Liver (tissue), 9 donors: ENCODE measurements around the gene FGR. TPM values are rescaled to one million over a fixed set of nuclear protein-coding genes. Genes with fewer than 3 reads are reported as not detected.

Source experiments
- DNase-seq: peaks from one replicate; pipeline ENCODE4 v3.0.0-alpha.2; 2017; ENCODE audit warnings: low spot score
- H3K27ac ChIP-seq, 2 donors: one replicate each; pipeline ENCODE4 v1.7.0; 2013; ENCODE audit warnings: inconsistent platforms in 2 of 2, low read length in 2 of 2, control low read depth in 1 of 2, low read depth in 1 of 2, mild to moderate bottlenecking in 1 of 2
- H3K27me3 ChIP-seq, 4 donors: one replicate each; pipeline versions ENCODE4 v1.6.1 to v1.7.0; 2013; ENCODE audit warnings: low read length in 3 of 4, inconsistent platforms in 1 of 4, mild to moderate bottlenecking in 1 of 4, moderate library complexity in 1 of 4; ENCODE audit not compliant: control insufficient read depth in 4 of 4, insufficient read depth in 4 of 4
- H3K36me3 ChIP-seq, 4 donors: one replicate each; pipeline versions ENCODE4 v1.6.1 to v1.7.0; 2013; ENCODE audit warnings: low read length in 3 of 4, mild to moderate bottlenecking in 3 of 4, low read depth in 1 of 4, moderate library complexity in 1 of 4; ENCODE audit not compliant: control insufficient read depth in 4 of 4, insufficient read depth in 3 of 4
- H3K4me1 ChIP-seq, 4 donors: one replicate each; pipeline versions ENCODE4 v1.6.1 to v1.7.0; 2013; ENCODE audit warnings: low read length in 3 of 4, mild to moderate bottlenecking in 3 of 4, moderate library complexity in 1 of 4; ENCODE audit not compliant: control insufficient read depth in 4 of 4, insufficient read depth in 4 of 4
- H3K4me3 ChIP-seq, 3 donors: one replicate each; pipeline versions ENCODE4 v1.6.1 to v1.7.0; 2013; ENCODE audit warnings: low read length in 3 of 3, control low read depth in 1 of 3, low read depth in 1 of 3, mild to moderate bottlenecking in 1 of 3
- H3K9ac ChIP-seq, 2 donors: one replicate each; pipeline ENCODE4 v1.7.0; 2013; ENCODE audit warnings: low read length in 2 of 2, mild to moderate bottlenecking in 2 of 2, moderate library complexity in 2 of 2, control low read depth in 1 of 2, low read depth in 1 of 2
- H3K9me3 ChIP-seq, 4 donors: one replicate each; pipeline versions ENCODE4 v1.6.1 to v1.7.0; 2013; ENCODE audit warnings: low read length in 3 of 4; ENCODE audit not compliant: control insufficient read depth in 4 of 4
- EGR1 ChIP-seq, 2 donors: IDR thresholded peaks; 2 replicates each; pipeline ENCODE4 v1.6.1; 2016 to 2018; ENCODE audit warnings: antibody characterized with exemption in 2 of 2, low read depth in 2 of 2
- FOXA1 ChIP-seq: IDR thresholded peaks from 2 replicates; pipeline ENCODE4 v1.6.1; 2016; ENCODE audit warnings: antibody characterized with exemption
- FOXA2 ChIP-seq: IDR thresholded peaks from 2 replicates; pipeline ENCODE4 v1.6.1; 2016; ENCODE audit warnings: antibody characterized with exemption
- GABPA ChIP-seq, 2 donors: IDR thresholded peaks in 1 of 2; conservative IDR thresholded peaks in 1 of 2; 2 replicates each; pipeline ENCODE4 v1.6.1; 2016; ENCODE audit warnings: antibody characterized with exemption in 2 of 2, mild to moderate bottlenecking in 1 of 2, moderate library complexity in 1 of 2
- HNF4A ChIP-seq, 2 donors: conservative IDR thresholded peaks; 2 replicates each; pipeline ENCODE4 v1.6.1; 2016; ENCODE audit warnings: antibody characterized with exemption in 2 of 2, mild to moderate bottlenecking in 2 of 2
- HNF4G ChIP-seq: IDR thresholded peaks from 2 replicates; pipeline ENCODE4 v1.6.1; 2016; ENCODE audit warnings: antibody characterized with exemption
- JUND ChIP-seq, 2 donors: IDR thresholded peaks; 2 replicates each; pipeline ENCODE4 v1.6.1; 2016; ENCODE audit warnings: antibody characterized with exemption in 2 of 2
- NR2F2 ChIP-seq: IDR thresholded peaks from 2 replicates; pipeline ENCODE4 v1.6.1; 2016; ENCODE audit warnings: antibody characterized with exemption
- RAD21 ChIP-seq, 2 donors: IDR thresholded peaks; 2 replicates each; pipeline ENCODE4 v1.6.1; 2016; ENCODE audit warnings: antibody characterized with exemption in 2 of 2, mild to moderate bottlenecking in 2 of 2
- RXRA ChIP-seq, 2 donors: IDR thresholded peaks; 2 replicates each; pipeline ENCODE4 v1.6.1; 2017 to 2018; ENCODE audit warnings: antibody characterized with exemption in 2 of 2, mild to moderate bottlenecking in 1 of 2
- SP1 ChIP-seq: IDR thresholded peaks from 2 replicates; pipeline ENCODE4 v1.6.1; 2018; ENCODE audit warnings: antibody characterized with exemption, mild to moderate bottlenecking
- TAF1 ChIP-seq: conservative IDR thresholded peaks from 2 replicates; pipeline ENCODE4 v1.6.1; 2016; ENCODE audit warnings: antibody characterized with exemption, mild to moderate bottlenecking
- YY1 ChIP-seq: IDR thresholded peaks from 2 replicates; pipeline ENCODE4 v1.6.1; 2016; ENCODE audit warnings: antibody characterized with exemption, mild to moderate bottlenecking
- WGBS: extraction: QIAGEN DNeasy Blood & Tissue Kit; methylation state at CpG from one replicate; pipeline ENCODE4 v1.1.7; 2013; 5-methylcytosine and 5-hydroxymethylcytosine counted together
- polyA plus RNA-seq, 2 donors: library from polyadenylated mRNA; stranded (reverse) in 1 of 2; unstranded in 1 of 2; fragments of 200-250 nt in 1 of 2; fragments of >200 nt in 1 of 2; fragmentation: Nextera tagmentation in 1 of 2; extraction: Ambion mirVana in 1 of 2; gene quantifications; one replicate each; pipeline versions ENCODE4 v1.2.1 to v1.2.3, GENCODE V29; 2013 to 2015
- total RNA-seq, 2 donors: library from RNA; depleted of rRNA; stranded (reverse); fragments of >200 nt; gene quantifications; one replicate each; pipeline ENCODE4 v1.2.3, GENCODE V29; 2014
- TF ChIP-seq, protein P1 (sequence below): IDR thresholded peaks from 2 replicates; pipeline ENCODE4 v1.6.1; 2016; ENCODE audit warnings: antibody characterized with exemption
- TF ChIP-seq, protein P2 (sequence below): IDR thresholded peaks from 2 replicates; pipeline ENCODE4 v1.6.1; 2016; ENCODE audit warnings: antibody characterized with exemption, mild to moderate bottlenecking
- TF ChIP-seq, protein P3 (sequence below): fragments of 150-350 bp; IDR thresholded peaks from 2 replicates; pipeline ENCODE4 v1.5.1; 2017; ENCODE audit warnings: improper control_type of control experiment, low read depth, low read length; ENCODE audit not compliant: missing input control
- TF ChIP-seq, protein P4 (sequence below): IDR thresholded peaks from 2 replicates; pipeline ENCODE4 v1.6.1; 2016; ENCODE audit warnings: antibody characterized with exemption
- TF ChIP-seq, protein P5 (sequence below): IDR thresholded peaks from 2 replicates; pipeline ENCODE4 v1.6.1; 2016; ENCODE audit warnings: antibody characterized with exemption
- donor health status: healthy.
- donor health status: healthy.
- donor health status: healthy.
- donor health status: healthy.
- donor health status: healthy.

The FGR gene
- total and polyA plus RNA-seq, 4 donors, result 2.8 to 20.2 (median 6.2) TPM

DNA sequence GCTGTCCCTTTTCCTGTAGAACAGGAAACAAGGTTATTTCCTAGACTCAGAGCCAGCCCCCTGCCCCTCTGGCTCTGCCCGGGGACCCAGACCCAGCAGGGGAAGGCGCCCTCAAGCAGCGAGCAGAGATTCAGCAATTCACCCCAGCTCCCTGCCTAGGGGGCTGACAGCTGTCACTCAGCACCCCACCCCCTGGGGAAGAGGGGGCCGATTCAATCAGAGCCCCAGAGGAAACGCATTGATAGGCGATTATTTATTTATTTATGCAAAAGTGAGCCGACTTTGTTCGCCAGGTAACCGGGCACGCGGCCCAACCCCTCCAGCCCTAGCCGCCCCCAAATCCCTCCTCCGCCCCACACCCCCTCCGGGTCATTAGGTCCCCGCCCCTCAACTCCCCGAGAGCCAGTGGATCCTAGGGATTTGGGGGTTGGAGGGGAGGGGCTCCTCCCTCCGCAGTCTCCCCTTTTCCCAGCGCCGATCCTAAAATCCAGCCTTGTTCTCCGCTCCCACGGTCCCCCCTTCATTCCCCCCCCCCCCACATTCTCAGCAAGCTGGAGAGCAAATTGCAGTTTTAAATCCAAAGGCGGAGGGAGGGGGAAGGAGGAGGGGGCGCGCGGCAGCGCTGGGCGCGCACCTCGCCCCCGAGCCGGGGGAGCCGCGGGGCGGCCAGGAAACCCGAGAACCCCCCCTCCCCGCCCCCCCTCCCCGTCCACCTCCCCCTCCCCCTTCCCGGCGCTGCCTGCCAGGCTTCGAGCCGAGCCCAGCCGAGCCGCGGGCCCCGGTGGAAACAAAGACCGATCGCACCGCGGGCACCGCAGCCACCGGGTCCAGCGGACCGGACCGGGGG, 32.3 kb downstream of the FGR start:
- H3K27me3 ChIP-seq, result no peaks in the 10 kb centered on the region
- peak overlapping the region; percentile 39 to 46 for H3K9ac ChIP-seq
- 1% methylated on average over 53 of the region's 54 CpGs for WGBS
- H3K9me3 ChIP-seq, result no peaks in the 10 kb centered on the region
- peaks cover 0 to 2% (median 0%) of the 10 kb centered on the region in 4 donors for H3K36me3 ChIP-seq
- H3K27ac ChIP-seq, result peak overlapping the region; percentile 92 to 94
- H3K4me1 ChIP-seq, result peaks cover 13 to 49% (median 22%) of the 10 kb centered on the region in 4 donors
- peak; percentile 59 for DNase-seq
- peak overlapping the region; percentile 58 to 91 (median 78) for H3K4me3 ChIP-seq
- TF ChIP-seq RAD21 (IDR thresholded peaks at IDR 0.05) (peak in 1 of 2 donors; percentile 24), FOXA1 (no peak)

DNA sequence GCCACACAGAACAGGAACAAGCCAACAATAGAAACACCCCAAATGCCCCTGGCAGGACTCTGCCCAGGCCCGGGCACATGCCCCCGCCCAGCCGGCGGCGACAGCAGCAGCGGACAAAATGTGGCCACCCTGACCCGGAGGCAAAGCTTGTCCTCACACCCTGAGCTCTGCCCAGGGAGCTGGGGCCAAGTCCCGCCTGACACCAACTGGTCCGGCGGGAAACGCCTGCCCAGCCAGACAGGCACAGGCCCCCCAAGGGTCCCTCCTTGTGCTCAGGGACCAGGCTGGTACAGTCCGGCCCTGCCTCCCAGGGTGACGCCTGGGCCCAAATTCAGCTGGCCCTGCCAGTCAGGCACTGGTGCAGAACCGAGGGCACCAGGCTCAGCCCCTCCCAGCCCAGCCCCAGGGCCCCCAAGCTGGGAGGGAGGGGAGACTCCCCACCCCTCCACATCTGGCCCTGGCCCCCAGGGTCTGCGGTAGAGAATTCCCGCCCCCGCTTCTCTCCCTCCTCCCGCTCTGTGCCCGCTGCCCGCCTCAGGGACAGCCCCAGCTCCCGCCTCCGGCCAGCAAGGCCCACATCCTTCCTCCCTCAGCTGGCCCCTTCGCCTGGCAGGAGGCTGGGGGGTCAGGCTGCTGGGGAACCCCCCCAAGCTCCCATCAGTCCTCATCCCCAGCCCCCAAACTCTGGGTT, 33.1 kb downstream of the FGR start:
- H3K27me3 ChIP-seq, result no peaks in the 10 kb centered on the region
- H3K4me3 ChIP-seq, result peak overlapping the region; percentile 29 to 91 (median 58)
- no peak for DNase-seq
- peak overlapping the region in 1 of 2 donors; percentile 16 for H3K9ac ChIP-seq
- peak in 1 of 2 donors; percentile 25 for TF ChIP-seq JUND (IDR thresholded peaks at IDR 0.05)
- peak; percentile 48 to 68 for TF ChIP-seq RXRA (IDR thresholded peaks at IDR 0.05)
- TF ChIP-seq, protein P1, sequence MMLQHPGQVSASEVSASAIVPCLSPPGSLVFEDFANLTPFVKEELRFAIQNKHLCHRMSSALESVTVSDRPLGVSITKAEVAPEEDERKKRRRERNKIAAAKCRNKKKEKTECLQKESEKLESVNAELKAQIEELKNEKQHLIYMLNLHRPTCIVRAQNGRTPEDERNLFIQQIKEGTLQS, result no peak
- TF ChIP-seq, protein P2, sequence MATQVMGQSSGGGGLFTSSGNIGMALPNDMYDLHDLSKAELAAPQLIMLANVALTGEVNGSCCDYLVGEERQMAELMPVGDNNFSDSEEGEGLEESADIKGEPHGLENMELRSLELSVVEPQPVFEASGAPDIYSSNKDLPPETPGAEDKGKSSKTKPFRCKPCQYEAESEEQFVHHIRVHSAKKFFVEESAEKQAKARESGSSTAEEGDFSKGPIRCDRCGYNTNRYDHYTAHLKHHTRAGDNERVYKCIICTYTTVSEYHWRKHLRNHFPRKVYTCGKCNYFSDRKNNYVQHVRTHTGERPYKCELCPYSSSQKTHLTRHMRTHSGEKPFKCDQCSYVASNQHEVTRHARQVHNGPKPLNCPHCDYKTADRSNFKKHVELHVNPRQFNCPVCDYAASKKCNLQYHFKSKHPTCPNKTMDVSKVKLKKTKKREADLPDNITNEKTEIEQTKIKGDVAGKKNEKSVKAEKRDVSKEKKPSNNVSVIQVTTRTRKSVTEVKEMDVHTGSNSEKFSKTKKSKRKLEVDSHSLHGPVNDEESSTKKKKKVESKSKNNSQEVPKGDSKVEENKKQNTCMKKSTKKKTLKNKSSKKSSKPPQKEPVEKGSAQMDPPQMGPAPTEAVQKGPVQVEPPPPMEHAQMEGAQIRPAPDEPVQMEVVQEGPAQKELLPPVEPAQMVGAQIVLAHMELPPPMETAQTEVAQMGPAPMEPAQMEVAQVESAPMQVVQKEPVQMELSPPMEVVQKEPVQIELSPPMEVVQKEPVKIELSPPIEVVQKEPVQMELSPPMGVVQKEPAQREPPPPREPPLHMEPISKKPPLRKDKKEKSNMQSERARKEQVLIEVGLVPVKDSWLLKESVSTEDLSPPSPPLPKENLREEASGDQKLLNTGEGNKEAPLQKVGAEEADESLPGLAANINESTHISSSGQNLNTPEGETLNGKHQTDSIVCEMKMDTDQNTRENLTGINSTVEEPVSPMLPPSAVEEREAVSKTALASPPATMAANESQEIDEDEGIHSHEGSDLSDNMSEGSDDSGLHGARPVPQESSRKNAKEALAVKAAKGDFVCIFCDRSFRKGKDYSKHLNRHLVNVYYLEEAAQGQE, result peak; percentile 41
- peak; percentile 74 for TF ChIP-seq YY1
- TF ChIP-seq, protein P3, sequence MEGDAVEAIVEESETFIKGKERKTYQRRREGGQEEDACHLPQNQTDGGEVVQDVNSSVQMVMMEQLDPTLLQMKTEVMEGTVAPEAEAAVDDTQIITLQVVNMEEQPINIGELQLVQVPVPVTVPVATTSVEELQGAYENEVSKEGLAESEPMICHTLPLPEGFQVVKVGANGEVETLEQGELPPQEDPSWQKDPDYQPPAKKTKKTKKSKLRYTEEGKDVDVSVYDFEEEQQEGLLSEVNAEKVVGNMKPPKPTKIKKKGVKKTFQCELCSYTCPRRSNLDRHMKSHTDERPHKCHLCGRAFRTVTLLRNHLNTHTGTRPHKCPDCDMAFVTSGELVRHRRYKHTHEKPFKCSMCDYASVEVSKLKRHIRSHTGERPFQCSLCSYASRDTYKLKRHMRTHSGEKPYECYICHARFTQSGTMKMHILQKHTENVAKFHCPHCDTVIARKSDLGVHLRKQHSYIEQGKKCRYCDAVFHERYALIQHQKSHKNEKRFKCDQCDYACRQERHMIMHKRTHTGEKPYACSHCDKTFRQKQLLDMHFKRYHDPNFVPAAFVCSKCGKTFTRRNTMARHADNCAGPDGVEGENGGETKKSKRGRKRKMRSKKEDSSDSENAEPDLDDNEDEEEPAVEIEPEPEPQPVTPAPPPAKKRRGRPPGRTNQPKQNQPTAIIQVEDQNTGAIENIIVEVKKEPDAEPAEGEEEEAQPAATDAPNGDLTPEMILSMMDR, result no peak
- TF ChIP-seq SP1, result peak; percentile 42
- TF ChIP-seq HNF4G, result no peak
- TF ChIP-seq RAD21 (IDR thresholded peaks at IDR 0.05), result peak; percentile 47 to 66
- peak; percentile 75 to 81 for TF ChIP-seq HNF4A (conservative IDR thresholded peaks at IDR 0.05)
- no peak for TF ChIP-seq TAF1
- TF ChIP-seq, protein P4, sequence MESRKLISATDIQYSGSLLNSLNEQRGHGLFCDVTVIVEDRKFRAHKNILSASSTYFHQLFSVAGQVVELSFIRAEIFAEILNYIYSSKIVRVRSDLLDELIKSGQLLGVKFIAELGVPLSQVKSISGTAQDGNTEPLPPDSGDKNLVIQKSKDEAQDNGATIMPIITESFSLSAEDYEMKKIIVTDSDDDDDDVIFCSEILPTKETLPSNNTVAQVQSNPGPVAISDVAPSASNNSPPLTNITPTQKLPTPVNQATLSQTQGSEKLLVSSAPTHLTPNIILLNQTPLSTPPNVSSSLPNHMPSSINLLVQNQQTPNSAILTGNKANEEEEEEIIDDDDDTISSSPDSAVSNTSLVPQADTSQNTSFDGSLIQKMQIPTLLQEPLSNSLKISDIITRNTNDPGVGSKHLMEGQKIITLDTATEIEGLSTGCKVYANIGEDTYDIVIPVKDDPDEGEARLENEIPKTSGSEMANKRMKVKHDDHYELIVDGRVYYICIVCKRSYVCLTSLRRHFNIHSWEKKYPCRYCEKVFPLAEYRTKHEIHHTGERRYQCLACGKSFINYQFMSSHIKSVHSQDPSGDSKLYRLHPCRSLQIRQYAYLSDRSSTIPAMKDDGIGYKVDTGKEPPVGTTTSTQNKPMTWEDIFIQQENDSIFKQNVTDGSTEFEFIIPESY, result no peak
- no peak for TF ChIP-seq EGR1 (IDR thresholded peaks at IDR 0.05; ENCODE audit: low read depth in 2 of 2)
- no peak for TF ChIP-seq NR2F2
- TF ChIP-seq FOXA1, result no peak
- TF ChIP-seq, protein P5, sequence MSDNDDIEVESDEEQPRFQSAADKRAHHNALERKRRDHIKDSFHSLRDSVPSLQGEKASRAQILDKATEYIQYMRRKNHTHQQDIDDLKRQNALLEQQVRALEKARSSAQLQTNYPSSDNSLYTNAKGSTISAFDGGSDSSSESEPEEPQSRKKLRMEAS, result no peak
- TF ChIP-seq GABPA (IDR thresholded peaks at IDR 0.05 in 1 of 2, conservative IDR thresholded peaks at IDR 0.05 in 1 of 2), result peak in 1 of 2 donors; percentile 48
- no peak for TF ChIP-seq FOXA2
- 7% methylated on average over 23 of the region's 23 CpGs for WGBS
- H3K27ac ChIP-seq, result peak overlapping the region; percentile 92 to 94
- peaks cover 12 to 50% (median 22%) of the 10 kb centered on the region in 4 donors for H3K4me1 ChIP-seq
- no peaks in the 10 kb centered on the region for H3K9me3 ChIP-seq
- peaks cover 0 to 2% (median 0%) of the 10 kb centered on the region in 4 donors for H3K36me3 ChIP-seq
